K562 (cell line): ENCODE measurements around the gene CCDC175. TPM values are rescaled to one million over a fixed set of nuclear protein-coding genes. Genes with fewer than 3 reads are reported as not detected.

ENCODE experiments used
- FOXP1 ChIP-seq: sonication (generic); formaldehyde crosslinking; IDR thresholded peaks from 2 replicates; pipeline ENCODE4 v1.8.0; 2022; ENCODE audit warnings: mild to moderate bottlenecking, missing genetic modification reagents
- HES1 ChIP-seq: fragments of 450-650 bp; IDR thresholded peaks from 2 replicates; pipeline ENCODE4 v1.6.1; 2016; ENCODE audit warnings: low read depth, mild to moderate bottlenecking, moderate library complexity
- JUN ChIP-seq, 2 experiments: sonication (generic) in 1 of 2; formaldehyde crosslinking in 1 of 2; IDR thresholded peaks; 2 replicates each; pipeline versions ENCODE4 v1.6.1 to v1.8.0; 2012 to 2022; ENCODE audit warnings: borderline replicate concordance in 2 of 2, mild to moderate bottlenecking in 2 of 2, improper control_type of control experiment in 1 of 2, low read depth in 1 of 2, low read length in 1 of 2, missing genetic modification reagents in 1 of 2
- MTA1 ChIP-seq: fragments of 450-650 bp; IDR thresholded peaks from 2 replicates; pipeline ENCODE4 v1.6.1; 2017; ENCODE audit warnings: borderline replicate concordance
- MYNN ChIP-seq, 2 experiments: sonication (generic); formaldehyde crosslinking in 1 of 2; IDR thresholded peaks; 2 replicates each; pipeline versions ENCODE4 v1.5.0 to v1.6.1; 2016 to 2020; ENCODE audit warnings: antibody characterized with exemption in 1 of 2, missing genetic modification reagents in 1 of 2
- NELFE ChIP-seq: IDR thresholded peaks from 2 replicates; pipeline ENCODE4 v1.6.1; 2011; ENCODE audit warnings: mild to moderate bottlenecking; ENCODE audit not compliant: insufficient read depth, insufficient read length
- RCOR1 ChIP-seq, 2 experiments: IDR thresholded peaks; 2 replicates each; pipeline ENCODE4 v1.6.1; 2012; ENCODE audit warnings: low read depth in 2 of 2, low read length in 2 of 2, borderline replicate concordance in 1 of 2, improper control_type of control experiment in 1 of 2
- RFX1 ChIP-seq: fragments of 450-650 bp; IDR thresholded peaks from 2 replicates; pipeline ENCODE4 v1.6.1; 2016; ENCODE audit warnings: mild to moderate bottlenecking, moderate library complexity
- SMC3 ChIP-seq: conservative IDR thresholded peaks from 2 replicates; pipeline ENCODE4 v1.6.1; 2011; ENCODE audit warnings: low read depth, low read length, improper control_type of control experiment; ENCODE audit not compliant: insufficient read depth
- STAG1 ChIP-seq: sonication (generic); formaldehyde crosslinking; IDR thresholded peaks from 2 replicates; pipeline ENCODE4 v1.5.0; 2020; ENCODE audit warnings: missing genetic modification reagents, borderline replicate concordance
- TEAD1 ChIP-seq, 2 experiments: fragments of 450-650 bp in 1 of 2; sonication (generic) in 1 of 2; formaldehyde crosslinking; IDR thresholded peaks; 2 replicates each; pipeline versions ENCODE4 v1.4.0 to v1.8.0; 2020 to 2022; ENCODE audit warnings: mild to moderate bottlenecking in 2 of 2, missing genetic modification reagents in 1 of 2
- ZFPM2 ChIP-seq: fragments of 250-450 bp; sonication (Bioruptor Pico); IDR thresholded peaks from 2 replicates; pipeline ENCODE4 v1.5.1; 2022; ENCODE audit warnings: mild to moderate bottlenecking
- ZNF121 ChIP-seq: sonication (generic); formaldehyde crosslinking; conservative IDR thresholded peaks from 2 replicates; pipeline ENCODE4 v1.8.0; 2022; ENCODE audit warnings: missing genetic modification reagents
- ZNF311 ChIP-seq: fragments of 250-450 bp; sonication (Bioruptor Pico); IDR thresholded peaks from 2 replicates; pipeline ENCODE4 v1.4.0; 2020; ENCODE audit warnings: mild to moderate bottlenecking, moderate library complexity
- ZNF589 ChIP-seq: fragments of 200-800 bp; sonication (Bioruptor generic); IDR thresholded peaks from 2 replicates; pipeline ENCODE4 v1.6.1; 2016; ENCODE audit warnings: low read depth, missing genetic modification characterization, missing compliant biosample characterization
- ZSCAN29 ChIP-seq: fragments of 450-650 bp; IDR thresholded peaks from 2 replicates; pipeline ENCODE4 v1.6.1; 2017
- polyA plus RNA-seq, 8 experiments: library from polyadenylated mRNA; depleted of rRNA in 4 of 8; stranded (reverse) in 5 of 8; unstranded in 3 of 8; fragments of >200 nt; fragmentation: Nextera tagmentation in 2 of 8; fragmentation: Illumina TruSeq in 1 of 8; extraction: Ambion mirVana in 2 of 8; extraction: Trizol in 1 of 8; gene quantifications; 2 replicates each; pipeline versions ENCODE4 v1.2.1 to v1.2.3, GENCODE V29; 2011 to 2014; ENCODE audit warnings: inconsistent platforms in 1 of 8, missing spikeins in 1 of 8
- total RNA-seq, 7 experiments: library from RNA; depleted of rRNA in 6 of 7; stranded (reverse); fragments of >200 nt in 6 of 7; fragmentation: Illumina TruSeq in 2 of 7; extraction: Trizol in 2 of 7; gene quantifications; 2 replicates each; pipeline versions ENCODE4 v1.2.1 to v1.2.3, GENCODE V29; 2011 to 2021; ENCODE audit warnings: low replicate concordance in 1 of 7
- TF ChIP-seq, protein P1 (sequence below): fragments of 450-650 bp; formaldehyde crosslinking; IDR thresholded peaks from 2 replicates; pipeline ENCODE4 v1.4.0; 2020; ENCODE audit warnings: mild to moderate bottlenecking, moderate library complexity
- TF ChIP-seq, protein P2 (sequence below): fragments of 450-650 bp; IDR thresholded peaks from 2 replicates; pipeline ENCODE4 v1.6.1; 2018; ENCODE audit warnings: mild to moderate bottlenecking, low read depth; ENCODE audit not compliant: partially characterized antibody
- TF ChIP-seq, protein P3 (sequence below): fragments of 450-650 bp; conservative IDR thresholded peaks from 2 replicates; pipeline ENCODE4 v1.6.1; 2016; ENCODE audit warnings: missing genetic modification characterization, low read depth, mild to moderate bottlenecking, control low read depth, missing compliant biosample characterization

Gene CCDC175
- total and polyA plus RNA-seq, 9 of the 15 experiments (the other 6 are each of a cell fraction or from before 2014, with no cell fraction given), result not detected

DNA sequence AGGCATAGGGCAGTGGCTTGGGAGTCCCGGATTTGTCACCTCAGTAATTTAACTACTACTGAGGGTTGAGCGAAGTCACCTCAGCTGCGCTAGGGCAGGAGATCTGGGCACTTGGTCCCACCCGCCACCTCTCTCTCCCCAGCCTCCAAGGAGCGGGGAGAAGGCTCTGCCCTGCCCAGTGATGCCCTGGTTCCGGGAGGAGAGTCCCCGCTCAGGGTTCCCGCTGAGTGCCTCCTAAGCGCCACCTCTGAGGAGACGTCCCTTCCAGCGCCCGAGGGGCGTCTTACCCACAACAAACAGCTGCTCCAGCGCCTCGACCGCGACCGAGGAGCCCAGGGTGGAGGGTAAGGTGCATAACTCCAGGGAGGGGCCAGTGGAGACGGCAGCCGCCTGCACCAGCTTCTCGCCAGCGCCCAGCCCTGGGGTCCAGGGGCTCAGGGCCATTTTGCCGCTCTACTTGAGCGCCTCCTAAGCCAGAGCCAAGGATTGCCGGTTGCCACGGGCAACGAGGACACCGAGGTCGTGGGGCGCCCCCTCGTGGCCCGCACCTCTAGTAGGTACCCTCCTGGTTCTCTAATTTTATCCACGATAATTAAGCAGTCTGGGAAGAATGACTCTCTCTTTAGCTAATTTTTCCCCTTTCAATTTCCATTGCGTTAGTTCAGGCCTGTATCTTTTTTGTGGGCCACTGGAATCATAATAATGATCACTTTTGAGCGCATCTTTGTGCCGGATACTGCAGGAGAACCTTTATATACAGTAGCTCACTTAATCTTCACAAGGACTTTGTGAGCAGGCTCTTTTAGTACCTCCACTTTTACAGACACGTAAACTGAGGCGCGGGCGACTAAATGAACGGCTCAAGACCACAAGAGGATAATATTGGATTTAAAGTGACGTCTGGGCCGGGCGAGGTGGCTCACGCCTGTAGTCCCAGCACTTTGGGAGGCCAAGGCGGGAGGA lies at the start of gene CCDC175 (continued):
- peak; percentile 95 for TF ChIP-seq RFX1
- TF ChIP-seq ZFPM2, result no peak
- TF ChIP-seq RCOR1 (IDR thresholded peaks at IDR 0.05; ENCODE audit: borderline replicate concordance in 1 of 2, low read depth in 2 of 2, low read length in 2 of 2), result 0 out of 4 replicates have a peak, but pooled peaks of 1 of the 2 experiments have one; percentile 15
- peak; percentile 54; the same call in 1 of the 2 replicates for TF ChIP-seq STAG1
- no peak for TF ChIP-seq NELFE
- TF ChIP-seq, protein P1, sequence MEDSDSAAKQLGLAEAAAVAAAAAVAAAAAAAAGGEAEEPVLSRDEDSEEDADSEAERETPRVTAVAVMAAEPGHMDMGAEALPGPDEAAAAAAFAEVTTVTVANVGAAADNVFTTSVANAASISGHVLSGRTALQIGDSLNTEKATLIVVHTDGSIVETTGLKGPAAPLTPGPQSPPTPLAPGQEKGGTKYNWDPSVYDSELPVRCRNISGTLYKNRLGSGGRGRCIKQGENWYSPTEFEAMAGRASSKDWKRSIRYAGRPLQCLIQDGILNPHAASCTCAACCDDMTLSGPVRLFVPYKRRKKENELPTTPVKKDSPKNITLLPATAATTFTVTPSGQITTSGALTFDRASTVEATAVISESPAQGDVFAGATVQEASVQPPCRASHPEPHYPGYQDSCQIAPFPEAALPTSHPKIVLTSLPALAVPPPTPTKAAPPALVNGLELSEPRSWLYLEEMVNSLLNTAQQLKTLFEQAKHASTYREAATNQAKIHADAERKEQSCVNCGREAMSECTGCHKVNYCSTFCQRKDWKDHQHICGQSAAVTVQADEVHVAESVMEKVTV, result peak; percentile 53; the same call in 1 of the 2 replicates
- no peak for TF ChIP-seq ZNF589 (CRISPR knock-in tag)
- TF ChIP-seq, protein P2, sequence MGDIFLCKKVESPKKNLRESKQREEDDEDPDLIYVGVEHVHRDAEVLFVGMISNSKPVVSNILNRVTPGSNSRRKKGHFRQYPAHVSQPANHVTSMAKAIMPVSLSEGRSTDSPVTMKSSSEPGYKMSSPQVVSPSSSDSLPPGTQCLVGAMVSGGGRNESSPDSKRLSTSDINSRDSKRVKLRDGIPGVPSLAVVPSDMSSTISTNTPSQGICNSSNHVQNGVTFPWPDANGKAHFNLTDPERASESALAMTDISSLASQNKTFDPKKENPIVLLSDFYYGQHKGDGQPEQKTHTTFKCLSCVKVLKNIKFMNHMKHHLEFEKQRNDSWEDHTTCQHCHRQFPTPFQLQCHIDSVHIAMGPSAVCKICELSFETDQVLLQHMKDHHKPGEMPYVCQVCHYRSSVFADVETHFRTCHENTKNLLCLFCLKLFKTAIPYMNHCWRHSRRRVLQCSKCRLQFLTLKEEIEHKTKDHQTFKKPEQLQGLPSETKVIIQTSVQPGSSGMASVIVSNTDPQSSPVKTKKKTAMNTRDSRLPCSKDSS, result no peak
- TF ChIP-seq ZNF311 (CRISPR knock-in tag), result no peak
- peak; percentile 59 for TF ChIP-seq SMC3
- no peak for TF ChIP-seq ZNF121
- TF ChIP-seq TEAD1 (CRISPR knock-in tag; IDR thresholded peaks at IDR 0.05), result no peak
- no peak for TF ChIP-seq JUN (IDR thresholded peaks at IDR 0.05; ENCODE audit: borderline replicate concordance, low read depth, low read length)
- TF ChIP-seq JUN (CRISPR knock-in tag; IDR thresholded peaks at IDR 0.05; ENCODE audit: borderline replicate concordance), result no peak
- no peak for TF ChIP-seq FOXP1 (CRISPR knock-in tag)
- no peak for TF ChIP-seq MTA1
- TF ChIP-seq, protein P3, sequence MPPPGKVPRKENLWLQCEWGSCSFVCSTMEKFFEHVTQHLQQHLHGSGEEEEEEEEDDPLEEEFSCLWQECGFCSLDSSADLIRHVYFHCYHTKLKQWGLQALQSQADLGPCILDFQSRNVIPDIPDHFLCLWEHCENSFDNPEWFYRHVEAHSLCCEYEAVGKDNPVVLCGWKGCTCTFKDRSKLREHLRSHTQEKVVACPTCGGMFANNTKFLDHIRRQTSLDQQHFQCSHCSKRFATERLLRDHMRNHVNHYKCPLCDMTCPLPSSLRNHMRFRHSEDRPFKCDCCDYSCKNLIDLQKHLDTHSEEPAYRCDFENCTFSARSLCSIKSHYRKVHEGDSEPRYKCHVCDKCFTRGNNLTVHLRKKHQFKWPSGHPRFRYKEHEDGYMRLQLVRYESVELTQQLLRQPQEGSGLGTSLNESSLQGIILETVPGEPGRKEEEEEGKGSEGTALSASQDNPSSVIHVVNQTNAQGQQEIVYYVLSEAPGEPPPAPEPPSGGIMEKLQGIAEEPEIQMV, result no peak
- TF ChIP-seq ZSCAN29, result no peak
- TF ChIP-seq MYNN (IDR thresholded peaks at IDR 0.05), result no peak
- no peak for TF ChIP-seq MYNN (CRISPR knock-in tag; IDR thresholded peaks at IDR 0.05)
- TF ChIP-seq HES1, result no peak
